HG03457 (cell line): ENCODE measurements around the gene SELPLG.

ENCODE experiments used
- ATAC-seq: cut with Tn5 transposase; IDR thresholded peaks from one replicate; pipeline ENCODE4 v1.9.1; 2021; ENCODE audit warnings: moderate number of reproducible peaks; ENCODE audit not compliant: unreplicated experiment

Gene SELPLG

GRCh38 chr12:108605690-108606406 lies 27.8 kb downstream of the SELPLG start:
- no peak for ATAC-seq

GRCh38 chr12:108605000-108605689 lies 28.5 kb downstream of the SELPLG start:
- no peak for ATAC-seq

GRCh38 chr12:108604208-108604941 lies 29.3 kb downstream of the SELPLG start:
- ATAC-seq, result no peak

- ATAC-seq, result no peak
Observed at GRCh38 chr12:108603743-108604142, 30.0 kb downstream of the SELPLG start.

- no peak for ATAC-seq
Observed at GRCh38 chr12:108602976-108603704, 30.6 kb downstream of the SELPLG start.

- ATAC-seq, result no peak
Observed at GRCh38 chr12:108602209-108602705, 31.4 kb downstream of the SELPLG start.

GRCh38 chr12:108600702-108601007 lies 33.0 kb downstream of the SELPLG start:
- no peak for ATAC-seq

- ATAC-seq, result no peak
Observed at GRCh38 chr12:108599948-108600701, 33.6 kb downstream of the SELPLG start.

GRCh38 chr12:108599541-108599940 lies 34.2 kb downstream of the SELPLG start:
- ATAC-seq, result no peak

- ATAC-seq, result no peak
Observed at GRCh38 chr12:108598553-108599250, 35.0 kb downstream of the SELPLG start.

GRCh38 chr12:108597559-108598471 lies 35.9 kb downstream of the SELPLG start, which contains the start of gene TMEM119:
Gene TMEM119, minus strand, starts transcription at chr12:108598084. Its CDS starts 5,701 bp downstream, at chr12:108592383.
- ATAC-seq, result no peak

- no peak for ATAC-seq
Observed at GRCh38 chr12:108596854-108597558, 36.7 kb downstream of the SELPLG start.

- no peak for ATAC-seq
Observed at GRCh38 chr12:108595711-108596647, 37.7 kb downstream of the SELPLG start.

- ATAC-seq, result no peak
Observed at GRCh38 chr12:108594960-108595710, 38.6 kb downstream of the SELPLG start.

- no peak for ATAC-seq
Observed at GRCh38 chr12:108594323-108594903, 39.3 kb downstream of the SELPLG start.
